GM12878 (cell line): Measurements from ENCODE around the gene NRG3.

Experiments
- CEBPB ChIP-seq, 2 experiments: fragments of 150-350 bp in 1 of 2; IDR thresholded peaks; 2 replicates each; pipeline ENCODE4 v1.6.1; 2012 to 2014; ENCODE audit warnings: low read depth in 2 of 2, low read length in 2 of 2, borderline replicate concordance in 1 of 2, inconsistent platforms in 1 of 2
- CREM ChIP-seq: IDR thresholded peaks from 2 replicates; pipeline ENCODE4 v1.6.1; 2014; ENCODE audit warnings: antibody characterized with exemption, low read depth
- CTCF ChIP-seq, 3 experiments: IDR thresholded peaks in 2 of 3; conservative IDR thresholded peaks in 1 of 3; 2 replicates each; pipeline ENCODE4 v1.5.1; 2011; ENCODE audit warnings: low read depth in 3 of 3, low read length in 3 of 3, mild to moderate bottlenecking in 3 of 3, control low read depth in 2 of 3, moderate library complexity in 2 of 3, inconsistent platforms in 1 of 3, mixed read lengths in 1 of 3; ENCODE audit not compliant: control insufficient read depth in 2 of 3, insufficient read depth in 1 of 3; ENCODE audit errors: extremely low read depth in 1 of 3
- MAX ChIP-seq: IDR thresholded peaks from 2 replicates; pipeline ENCODE4 v1.6.1; 2012; ENCODE audit warnings: low read depth, low read length, improper control_type of control experiment
- USF2 ChIP-seq: IDR thresholded peaks from 2 replicates; pipeline ENCODE4 v1.6.1; 2011; ENCODE audit warnings: low read depth, low read length, improper control_type of control experiment, borderline replicate concordance
- ZNF274 ChIP-seq: IDR thresholded peaks from one replicate; pipeline ENCODE4 v1.8.0; 2011; ENCODE audit not compliant: insufficient read length, insufficient read depth
- ZSCAN29 ChIP-seq: fragments of 450-650 bp; IDR thresholded peaks from 2 replicates; pipeline ENCODE4 v1.6.1; 2017; ENCODE audit warnings: mild to moderate bottlenecking, moderate library complexity
- ZZZ3 ChIP-seq: IDR thresholded peaks from 2 replicates; pipeline ENCODE4 v1.6.1; 2011; ENCODE audit warnings: low read depth; ENCODE audit not compliant: control insufficient read depth, insufficient read length

GRCh38 chr10:82961864-82962263 lies 1086.9 kb downstream of the NRG3 start:
- TF ChIP-seq CEBPB (IDR thresholded peaks at IDR 0.05; ENCODE audit: borderline replicate concordance in 1 of 2, low read depth in 2 of 2, low read length in 2 of 2) (no peak), ZNF274 (no peak), ZZZ3 (no peak), CREM (no peak), ZSCAN29 (no peak), CTCF (IDR thresholded peaks at IDR 0.05 in 2 of 3, conservative IDR thresholded peaks at IDR 0.05 in 1 of 3; ENCODE audit: control insufficient read depth in 2 of 3, extremely low read depth in 1 of 3, insufficient read depth in 1 of 3, low read depth in 3 of 3, low read length in 3 of 3) (no peak), USF2 (no peak), MAX (no peak)
